KMS-11 (cell line): Measurements from ENCODE around the gene PSMB7.

Experiments
- H2AFZ ChIP-seq: fragments of 200-600 bp; sonication (generic); 2 replicates; pipeline ENCODE4 v1.6.1; 2016; ENCODE audit warnings: antibody characterized with exemption, mixed run types, low read depth
- H3K27ac ChIP-seq: fragments of 200-600 bp; sonication (generic); 2 replicates; pipeline ENCODE4 v1.6.1; 2016; ENCODE audit warnings: mild to moderate bottlenecking, mixed run types
- H3K27me3 ChIP-seq: fragments of 200-600 bp; sonication (generic); 2 replicates; pipeline ENCODE4 v1.6.1; 2017; ENCODE audit warnings: mild to moderate bottlenecking, low read depth, mixed run types, moderate library complexity; ENCODE audit not compliant: insufficient read depth
- H3K36me3 ChIP-seq: fragments of 200-600 bp; sonication (generic); 2 replicates; pipeline ENCODE4 v1.6.1; 2017; ENCODE audit warnings: mild to moderate bottlenecking, mixed run types; ENCODE audit not compliant: insufficient read depth
- H3K4me1 ChIP-seq: fragments of 200-600 bp; sonication (generic); 2 replicates; pipeline ENCODE4 v1.6.1; 2016; ENCODE audit warnings: mild to moderate bottlenecking, low read depth, mixed run types; ENCODE audit not compliant: poor library complexity, severe bottlenecking
- H3K4me2 ChIP-seq: fragments of 200-600 bp; sonication (generic); 2 replicates; pipeline ENCODE4 v1.7.0; 2016; ENCODE audit warnings: mild to moderate bottlenecking, mixed run types
- H3K4me3 ChIP-seq: fragments of 200-600 bp; sonication (generic); IDR thresholded peaks from 2 replicates; pipeline ENCODE4 v1.6.1; 2017; ENCODE audit warnings: low read depth, low read length, mixed read lengths; ENCODE audit not compliant: insufficient read depth
- H3K79me2 ChIP-seq: fragments of 200-600 bp; sonication (generic); 2 replicates; pipeline ENCODE4 v1.6.1; 2016; ENCODE audit warnings: low read depth, mixed run types; ENCODE audit not compliant: insufficient read depth
- H3K9ac ChIP-seq: fragments of 200-600 bp; sonication (generic); 2 replicates; pipeline ENCODE4 v1.6.1; 2016; ENCODE audit warnings: mild to moderate bottlenecking, mixed run types
- H4K20me1 ChIP-seq: fragments of 200-600 bp; sonication (generic); 2 replicates; pipeline ENCODE4 v1.6.1; 2016; ENCODE audit warnings: mild to moderate bottlenecking, mixed run types; ENCODE audit not compliant: insufficient read depth
- TF ChIP-seq, protein P1 (sequence below): fragments of 200-600 bp; sonication (generic); conservative IDR thresholded peaks from 2 replicates; pipeline ENCODE4 v1.6.1; 2017; ENCODE audit warnings: low read depth, mild to moderate bottlenecking, antibody characterized with exemption, low read length, moderate library complexity, mixed read lengths

PSMB7 gene

DNA sequence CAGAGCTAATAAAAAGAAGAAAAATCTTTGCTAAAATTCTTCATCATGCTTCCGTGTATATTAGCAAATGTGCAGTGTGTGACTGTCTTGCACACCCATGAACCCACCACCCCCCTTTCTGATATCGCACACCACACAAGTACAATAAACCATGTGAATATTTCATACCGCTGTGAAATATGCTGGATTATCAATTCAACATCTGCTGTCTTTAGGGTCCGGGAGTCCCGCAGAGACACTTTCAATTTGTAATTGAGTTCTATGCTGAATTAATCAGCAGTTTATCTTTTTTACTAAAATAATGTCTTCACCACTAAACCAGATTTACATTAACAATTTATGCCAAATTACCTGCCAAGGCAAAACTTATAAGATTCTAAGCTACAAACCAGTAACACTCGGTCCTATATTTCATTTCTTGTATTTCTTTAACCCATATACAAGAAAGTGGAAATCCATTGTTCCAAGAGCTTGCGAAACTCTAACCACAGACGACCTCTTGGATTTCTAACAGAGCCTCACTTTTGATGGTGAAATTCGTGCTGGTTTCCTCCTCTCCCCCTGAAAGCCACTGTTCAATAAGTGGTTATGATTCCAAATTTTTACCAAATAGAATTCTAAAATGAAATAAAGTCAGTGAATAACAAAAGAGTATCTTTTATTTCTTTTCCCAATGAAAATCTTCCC lies 44.2 kb downstream of the PSMB7 start:
- TF ChIP-seq, protein P1, sequence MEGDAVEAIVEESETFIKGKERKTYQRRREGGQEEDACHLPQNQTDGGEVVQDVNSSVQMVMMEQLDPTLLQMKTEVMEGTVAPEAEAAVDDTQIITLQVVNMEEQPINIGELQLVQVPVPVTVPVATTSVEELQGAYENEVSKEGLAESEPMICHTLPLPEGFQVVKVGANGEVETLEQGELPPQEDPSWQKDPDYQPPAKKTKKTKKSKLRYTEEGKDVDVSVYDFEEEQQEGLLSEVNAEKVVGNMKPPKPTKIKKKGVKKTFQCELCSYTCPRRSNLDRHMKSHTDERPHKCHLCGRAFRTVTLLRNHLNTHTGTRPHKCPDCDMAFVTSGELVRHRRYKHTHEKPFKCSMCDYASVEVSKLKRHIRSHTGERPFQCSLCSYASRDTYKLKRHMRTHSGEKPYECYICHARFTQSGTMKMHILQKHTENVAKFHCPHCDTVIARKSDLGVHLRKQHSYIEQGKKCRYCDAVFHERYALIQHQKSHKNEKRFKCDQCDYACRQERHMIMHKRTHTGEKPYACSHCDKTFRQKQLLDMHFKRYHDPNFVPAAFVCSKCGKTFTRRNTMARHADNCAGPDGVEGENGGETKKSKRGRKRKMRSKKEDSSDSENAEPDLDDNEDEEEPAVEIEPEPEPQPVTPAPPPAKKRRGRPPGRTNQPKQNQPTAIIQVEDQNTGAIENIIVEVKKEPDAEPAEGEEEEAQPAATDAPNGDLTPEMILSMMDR, result no peak
- no peaks in the 10 kb centered on the region for H3K36me3 ChIP-seq
- no peaks in the 10 kb centered on the region for H4K20me1 ChIP-seq

GRCh38 chr9:124369231-124369797 lies 45.9 kb downstream of the PSMB7 start:
- H3K79me2 ChIP-seq, result peaks cover 49% of the 10 kb centered on the region; the same call in 1 of the 2 replicates
- H3K4me3 ChIP-seq, result no peak overlapping the region
- TF ChIP-seq, protein P1, result no peak
- no peak overlapping the region for H3K27ac ChIP-seq
- H4K20me1 ChIP-seq, result no peaks in the 10 kb centered on the region; the same call in 1 of the 2 replicates
- H3K36me3 ChIP-seq, result no peaks in the 10 kb centered on the region
- no peaks in the 10 kb centered on the region for H3K4me1 ChIP-seq
- no peaks in the 10 kb centered on the region for H3K27me3 ChIP-seq
- no peak overlapping the region for H3K4me2 ChIP-seq
- no peak overlapping the region for H2AFZ ChIP-seq
- no peak overlapping the region for H3K9ac ChIP-seq

More for the DNA sequence above, 44.2 kb downstream of the PSMB7 start:
- no peak overlapping the region for H3K4me2 ChIP-seq
- no peak overlapping the region for H3K27ac ChIP-seq
- H3K4me3 ChIP-seq, result no peak overlapping the region
- no peaks in the 10 kb centered on the region for H3K4me1 ChIP-seq
- peaks cover 48% of the 10 kb centered on the region; the same call in 1 of the 2 replicates for H3K79me2 ChIP-seq
- H2AFZ ChIP-seq, result no peak overlapping the region
- H3K27me3 ChIP-seq, result no peaks in the 10 kb centered on the region
- H3K9ac ChIP-seq, result no peak overlapping the region

DNA sequence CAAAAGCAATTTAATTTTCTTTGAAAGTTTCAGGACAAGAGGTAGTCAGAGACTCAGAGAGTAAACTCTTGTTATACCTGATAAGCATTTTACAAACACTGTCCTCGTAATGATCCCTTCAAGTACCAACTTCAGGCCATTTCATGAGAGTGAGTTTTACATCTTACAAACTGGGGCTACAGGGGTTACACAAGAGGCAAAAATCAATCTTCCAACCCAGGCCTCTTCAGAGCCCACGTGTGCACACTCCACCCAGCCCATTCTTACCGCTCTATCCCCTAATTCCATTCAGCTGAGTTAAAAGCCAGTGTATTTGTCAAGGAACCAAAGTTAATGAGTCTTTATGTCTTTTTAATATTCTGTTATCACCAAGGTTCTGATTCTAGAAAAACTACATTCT lies 46.5 kb downstream of the PSMB7 start:
- Histone ChIP-seq H3K4me3 (no peak overlapping the region), H3K79me2 (peaks cover 42% of the 10 kb centered on the region; the same call in 1 of the 2 replicates), H3K9ac (no peak overlapping the region), H3K27ac (no peak overlapping the region), H4K20me1 (no peaks in the 10 kb centered on the region; the same call in 1 of the 2 replicates), H3K36me3 (no peaks in the 10 kb centered on the region), H3K4me2 (no peak overlapping the region), H3K27me3 (no peaks in the 10 kb centered on the region), H3K4me1 (no peaks in the 10 kb centered on the region), H2AFZ (no peak overlapping the region)
- TF ChIP-seq, protein P1, result no peak

DNA sequence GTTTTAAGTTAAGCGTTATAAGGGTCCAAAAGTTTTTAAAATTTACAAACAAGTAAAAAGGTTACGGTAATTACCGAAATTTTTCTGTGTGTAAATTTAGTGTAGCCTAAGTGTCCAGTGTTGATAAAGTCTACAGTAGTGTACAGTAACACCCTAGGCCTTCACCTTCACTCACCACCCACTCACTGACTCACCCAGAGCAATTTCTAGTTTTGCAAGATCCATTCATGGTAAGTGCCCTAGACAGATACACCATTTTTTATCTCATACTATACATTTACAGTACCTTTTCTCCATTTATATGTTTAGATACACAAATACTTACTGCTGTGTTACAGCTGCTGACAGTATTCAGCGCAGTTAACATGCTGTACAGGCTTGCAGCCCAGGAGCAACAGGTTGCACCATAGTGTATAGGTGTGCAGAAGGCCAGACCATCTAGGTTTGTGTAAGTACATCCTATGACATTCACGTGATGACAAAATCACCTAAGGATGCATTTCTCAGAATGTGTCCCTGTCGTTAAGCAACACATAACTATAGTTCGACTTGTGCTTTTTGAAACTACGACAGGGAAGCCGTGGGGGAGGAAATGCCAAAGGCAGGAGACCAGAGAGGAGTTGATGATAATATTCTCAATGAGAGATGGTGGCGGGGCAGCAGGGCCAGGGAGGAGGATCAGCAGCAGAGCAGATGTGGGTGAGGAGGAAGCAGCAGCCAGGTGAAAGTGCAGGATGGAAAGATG lies 48.6 kb downstream of the PSMB7 start:
- TF ChIP-seq, protein P1, result no peak
- Histone ChIP-seq H3K4me2 (no peak overlapping the region), H3K9ac (no peak overlapping the region), H3K27me3 (no peaks in the 10 kb centered on the region), H4K20me1 (no peaks in the 10 kb centered on the region; the same call in 1 of the 2 replicates), H3K4me3 (no peak overlapping the region), H3K79me2 (peaks cover 31% of the 10 kb centered on the region; the same call in 1 of the 2 replicates), H3K27ac (no peak overlapping the region), H2AFZ (no peak overlapping the region), H3K36me3 (no peaks in the 10 kb centered on the region), H3K4me1 (no peaks in the 10 kb centered on the region)
